Measurements from ENCODE around the gene MBOAT2.
"Not testable (repeated sequence)": the region's sequence is repeated elsewhere in the genome, so short reads cannot be mapped to it uniquely, and the experiment has no call there.

MBOAT2 gene

GRCh38 chr2:8939486-8940114 lies 63.9 kb downstream of the MBOAT2 start:
- DNase-seq = no peak

GRCh38 chr2:8938384-8938783 lies 65.1 kb downstream of the MBOAT2 start:
- no peak for DNase-seq

- no peak for DNase-seq
Observed at GRCh38 chr2:8935982-8936381, 67.5 kb downstream of the MBOAT2 start.

- DNase-seq = no peak
Observed at GRCh38 chr2:8934338-8934737, 69.1 kb downstream of the MBOAT2 start.

- DNase-seq = no peak
Observed at GRCh38 chr2:8932702-8933101, 70.8 kb downstream of the MBOAT2 start.

- not testable (repeated sequence) for DNase-seq
Observed at GRCh38 chr2:8930185-8930584, 73.3 kb downstream of the MBOAT2 start.

- no peak for DNase-seq
Observed at GRCh38 chr2:8929128-8929527, 74.4 kb downstream of the MBOAT2 start.

- no peak for DNase-seq
Observed at GRCh38 chr2:8927510-8928455, 75.7 kb downstream of the MBOAT2 start.

GRCh38 chr2:8926356-8926755 lies 77.1 kb downstream of the MBOAT2 start:
- no peak for DNase-seq

GRCh38 chr2:8925411-8925810 lies 78.1 kb downstream of the MBOAT2 start:
- DNase-seq = no peak

- no peak for DNase-seq
Observed at GRCh38 chr2:8923183-8923582, 80.3 kb downstream of the MBOAT2 start.

GRCh38 chr2:8922431-8922830 lies 81.1 kb downstream of the MBOAT2 start:
- no peak for DNase-seq

GRCh38 chr2:8918412-8918811 lies 85.1 kb downstream of the MBOAT2 start:
- no peak for DNase-seq

GRCh38 chr2:8915941-8916340 lies 87.5 kb downstream of the MBOAT2 start:
- DNase-seq = no peak

- not testable (repeated sequence) for DNase-seq
Observed at GRCh38 chr2:8913767-8914166, 89.7 kb downstream of the MBOAT2 start.

- no peak for DNase-seq
Observed at GRCh38 chr2:8907764-8908288, 95.7 kb downstream of the MBOAT2 start.

- not testable (repeated sequence) for DNase-seq
Observed at GRCh38 chr2:8903924-8904323, 99.6 kb downstream of the MBOAT2 start.

- not testable (repeated sequence) for DNase-seq
Observed at GRCh38 chr2:8902757-8903156, 100.7 kb downstream of the MBOAT2 start.

- not testable (repeated sequence) for DNase-seq
Observed at GRCh38 chr2:8897206-8897605, 106.3 kb downstream of the MBOAT2 start.

GRCh38 chr2:8896671-8897070 lies 106.8 kb downstream of the MBOAT2 start:
- DNase-seq = not testable (repeated sequence)

GRCh38 chr2:8895087-8895912 lies 108.2 kb downstream of the MBOAT2 start:
- DNase-seq = not testable (repeated sequence)

- DNase-seq = no peak
Observed at GRCh38 chr2:8893978-8894820, 109.3 kb downstream of the MBOAT2 start.

Measured in NCI-H1436 (cell line).